Inflammatory macrophage treated with lipopolysaccharide for 4 hours (primary cell): ENCODE measurements around the gene CCL22.
"Not testable (repeated sequence)": the region's sequence is repeated elsewhere in the genome, so short reads cannot be mapped to it uniquely, and the experiment has no call there.

Experiments
- DNase-seq: peaks from one replicate; pipeline ENCODE4 v3.0.0-alpha.2; 2020

The CCL22 gene

GRCh38 chr16:57358527-57359095, at the start of gene CCL22:
CCL22 (plus strand) TSS chr16:57358783; CDS start chr16:57358817, 34 bp downstream.
- DNase-seq: peak; percentile 78

DNA sequence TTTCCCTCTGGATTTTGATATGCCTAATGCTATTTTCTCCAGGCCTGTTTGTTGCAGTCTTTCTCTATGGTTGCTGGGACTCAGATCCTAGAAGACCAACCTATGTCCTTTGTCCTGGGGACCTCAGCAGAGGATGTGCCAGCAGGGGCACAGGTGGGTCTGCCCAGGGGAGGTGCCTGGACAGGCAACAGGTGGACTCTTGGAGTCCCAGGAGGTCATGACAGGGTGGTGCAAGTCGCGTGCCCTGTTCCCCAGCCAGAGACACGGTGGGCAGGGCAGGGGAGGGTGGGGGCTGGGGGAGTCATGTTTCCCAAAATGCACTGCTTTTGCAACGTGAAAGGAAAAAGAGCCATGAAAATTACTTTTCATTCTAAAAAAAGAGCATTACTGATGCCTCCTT, 47.8 kb upstream of the CCL22 start:
- no peak for DNase-seq

DNA sequence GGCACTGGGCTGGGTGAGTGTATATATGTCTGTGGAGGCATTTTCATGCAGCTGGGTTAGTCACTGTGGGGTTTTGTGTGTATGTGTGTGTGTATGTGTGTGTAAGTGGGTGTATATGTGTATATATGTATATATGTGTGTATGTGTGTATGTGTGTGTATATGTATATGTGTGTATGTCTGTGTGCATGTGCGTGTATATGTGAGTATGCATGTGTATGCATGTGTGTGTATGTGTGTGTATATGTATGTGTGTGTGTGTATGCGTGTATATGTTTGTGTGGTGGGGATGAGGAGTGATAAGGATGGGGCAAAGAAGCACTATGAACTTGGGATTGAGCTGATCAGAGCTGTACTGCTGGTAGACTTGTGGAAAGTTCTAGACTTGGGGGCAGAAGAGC, 45.1 kb upstream of the CCL22 start:
- DNase-seq: no peak

DNA sequence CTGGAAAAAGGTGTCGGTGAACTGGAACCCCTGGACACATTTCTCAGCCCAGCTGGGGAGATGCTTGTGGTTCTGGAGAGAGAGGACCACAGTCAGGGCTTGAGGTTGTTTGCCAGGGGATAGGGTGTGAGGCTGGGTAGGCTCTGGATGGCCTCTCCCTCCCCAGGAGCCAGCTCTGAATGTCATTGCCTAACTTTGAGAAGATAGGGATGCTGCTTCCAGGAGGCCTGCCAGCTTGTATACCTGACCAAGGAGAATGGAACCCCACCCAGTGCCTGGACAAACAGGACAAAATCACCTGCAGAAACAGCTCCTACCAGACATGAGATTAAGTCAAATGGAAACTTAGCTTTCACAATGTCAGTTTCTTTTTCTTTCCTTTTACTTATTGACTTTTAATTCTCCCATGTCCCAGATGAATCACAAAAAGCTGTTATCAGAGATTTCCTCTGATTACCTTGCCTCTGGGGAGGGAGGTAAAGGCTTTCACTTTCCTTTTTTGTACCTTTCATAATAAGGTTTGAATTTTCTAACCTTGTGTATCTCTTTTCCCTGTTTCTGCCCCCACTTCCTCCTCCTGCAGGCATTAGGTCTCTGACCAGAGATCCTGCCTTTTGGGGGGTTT, 44.3 kb upstream of the CCL22 start:
- DNase-seq: peak; percentile 51

GRCh38 chr16:57315416-57315815, 43.2 kb upstream of the CCL22 start:
- DNase-seq: no peak

DNA sequence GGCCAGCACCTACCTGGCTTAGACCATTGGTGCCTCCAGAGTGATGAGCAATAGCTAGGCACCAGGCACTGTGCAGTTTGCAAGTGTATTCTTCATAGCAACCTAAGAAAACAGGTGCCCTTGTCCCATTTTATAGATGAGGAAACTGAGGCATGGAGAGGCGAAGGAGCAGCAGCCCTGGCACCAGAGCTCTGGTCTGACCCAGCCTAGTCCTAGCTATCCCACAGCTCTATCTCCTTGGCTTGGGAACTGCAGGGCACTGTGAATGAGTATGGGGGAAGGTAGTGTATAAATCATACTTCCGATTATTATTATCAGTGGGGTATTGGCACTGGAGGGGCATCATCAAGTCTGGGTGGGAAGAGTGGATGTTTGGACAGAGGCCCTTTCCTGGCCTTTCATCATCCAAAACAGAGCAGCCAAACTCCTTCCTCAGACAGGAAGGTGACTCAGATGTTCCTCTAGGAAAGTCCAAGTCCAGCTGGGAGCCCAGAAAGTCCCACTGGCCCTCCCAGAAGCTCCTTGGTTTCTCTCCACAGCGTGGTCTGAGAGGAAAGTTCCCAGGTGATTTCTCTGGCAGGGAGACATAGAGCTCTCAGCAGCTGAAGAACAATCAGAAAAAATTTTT, 42.1 kb upstream of the CCL22 start:
- no peak for DNase-seq

GRCh38 chr16:57318240-57318970, 40.2 kb upstream of the CCL22 start:
- no peak for DNase-seq

GRCh38 chr16:57319646-57320045, 38.9 kb upstream of the CCL22 start:
- DNase-seq: no peak

DNA sequence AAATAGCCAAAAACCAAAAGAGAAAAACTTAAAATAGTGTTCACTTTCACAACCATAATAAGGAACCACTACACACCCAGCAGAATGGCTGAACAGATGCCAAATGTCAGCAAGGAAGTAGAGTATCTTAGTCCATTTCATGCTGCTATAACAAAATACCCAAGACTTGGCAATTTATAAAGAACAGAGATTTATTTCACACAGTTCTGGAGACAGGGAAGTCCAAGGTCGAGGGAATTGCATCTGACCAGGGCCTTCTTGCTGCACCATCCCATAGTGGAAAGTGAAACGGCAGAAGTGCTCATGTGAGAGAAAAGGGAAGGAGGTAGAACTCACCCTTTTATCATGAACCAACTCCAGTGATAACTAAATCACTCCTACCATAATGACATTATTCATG, 33.8 kb upstream of the CCL22 start:
- peak; percentile 96 for DNase-seq

DNA sequence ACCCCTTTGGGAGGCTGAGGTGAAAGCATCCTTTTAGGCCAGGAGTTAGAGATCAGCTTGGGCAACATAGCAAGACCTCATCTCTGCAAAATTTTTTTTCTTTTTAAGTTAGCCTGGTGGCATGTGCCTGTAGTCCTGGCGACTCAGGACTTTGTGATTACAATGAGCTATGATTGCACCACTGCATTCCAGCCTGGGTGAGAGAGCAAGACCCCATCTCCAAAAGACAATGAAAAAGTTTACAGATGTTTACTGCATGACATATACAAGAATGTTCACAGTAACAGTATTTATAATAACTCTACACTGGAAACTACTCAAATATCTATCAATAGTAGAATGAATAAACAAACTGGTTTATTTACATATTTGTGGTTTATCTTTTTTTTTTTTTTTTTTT, 33.1 kb upstream of the CCL22 start:
- DNase-seq: no peak

GRCh38 chr16:57329718-57330327, 28.8 kb upstream of the CCL22 start:
- no peak for DNase-seq

DNA sequence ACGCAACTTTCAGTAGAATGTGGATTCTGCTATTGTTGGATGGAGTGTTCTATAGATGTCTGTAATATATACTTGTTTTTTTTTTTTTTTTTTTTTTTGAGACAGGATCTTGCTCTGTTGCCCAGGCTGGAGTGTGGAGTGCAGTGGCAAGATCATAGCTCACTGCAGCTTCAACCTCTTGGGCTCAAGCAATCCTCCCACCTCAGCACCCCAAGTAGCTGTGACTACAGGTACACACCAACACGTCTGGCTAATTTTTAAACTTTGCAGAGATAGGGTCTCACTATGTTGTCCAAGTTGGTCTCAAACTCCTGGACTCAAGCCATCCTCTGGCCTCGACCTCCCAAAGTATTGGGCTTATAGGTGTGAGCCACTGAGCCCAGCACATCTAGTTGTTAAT, 27.2 kb upstream of the CCL22 start:
- no peak for DNase-seq

DNA sequence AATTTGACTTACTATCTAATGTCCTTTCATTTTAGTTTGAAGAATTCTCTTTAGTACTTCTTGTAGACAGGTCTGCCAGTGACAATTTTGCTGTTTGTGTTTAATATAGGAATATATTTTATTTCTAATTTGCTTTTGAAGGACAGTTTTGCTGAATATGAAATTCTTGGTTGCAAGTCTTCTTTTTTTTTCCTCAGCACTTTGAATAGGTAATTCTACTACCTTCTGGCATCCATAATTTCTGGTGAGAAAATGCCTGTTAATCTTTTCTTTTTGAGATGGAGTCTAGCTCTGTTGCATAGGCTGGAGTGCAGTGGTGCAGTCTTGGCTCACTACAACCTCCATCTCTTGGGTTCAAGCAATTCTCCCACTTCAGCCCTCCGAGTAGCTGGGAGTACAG, 25.2 kb upstream of the CCL22 start:
- no peak for DNase-seq

GRCh38 chr16:57335366-57335765, 23.2 kb upstream of the CCL22 start:
- peak; percentile 71 for DNase-seq

DNA sequence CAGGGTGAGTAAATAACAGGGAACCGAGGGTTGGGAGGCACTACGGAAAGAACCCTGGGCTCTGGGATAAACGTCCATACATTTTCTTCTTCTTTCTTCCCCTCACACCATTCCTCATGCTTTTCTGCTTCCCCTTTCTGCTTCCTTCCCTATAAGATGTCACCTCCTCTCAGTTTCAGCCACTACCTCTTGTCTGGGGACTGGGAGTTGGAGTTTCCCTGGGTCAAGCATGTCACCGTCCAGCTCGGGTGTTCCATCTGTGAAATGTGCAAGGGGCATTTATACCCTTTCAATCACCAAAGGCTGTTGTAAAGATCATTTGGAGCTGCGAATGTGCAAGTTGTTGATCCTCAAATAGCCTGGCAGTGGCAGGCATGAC, 17.5 kb upstream of the CCL22 start:
- peak; percentile 86 for DNase-seq

- DNase-seq: peak; percentile 45
Measured at GRCh38 chr16:57341441-57342303, 16.9 kb upstream of the CCL22 start.

DNA sequence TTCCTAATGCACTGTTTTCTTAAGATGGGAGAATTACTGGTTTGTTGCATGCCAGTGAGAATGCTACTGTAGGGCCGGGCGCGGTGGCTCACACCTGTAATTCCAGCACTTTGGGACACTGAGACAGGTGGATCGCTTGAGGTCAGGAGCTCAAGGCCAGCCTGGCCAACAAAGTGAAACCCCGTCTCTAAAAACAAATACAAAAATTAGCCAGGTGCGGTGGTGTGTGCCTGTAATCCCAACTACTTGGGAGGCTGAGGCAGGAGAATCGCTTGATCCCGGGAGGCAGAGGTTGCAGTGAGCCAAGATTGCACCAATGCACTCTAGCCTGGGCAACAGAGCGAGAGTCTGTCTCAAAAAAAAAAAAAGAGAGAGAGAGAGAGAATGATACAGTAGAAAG, 16.0 kb upstream of the CCL22 start:
- DNase-seq: not testable (repeated sequence)

DNA sequence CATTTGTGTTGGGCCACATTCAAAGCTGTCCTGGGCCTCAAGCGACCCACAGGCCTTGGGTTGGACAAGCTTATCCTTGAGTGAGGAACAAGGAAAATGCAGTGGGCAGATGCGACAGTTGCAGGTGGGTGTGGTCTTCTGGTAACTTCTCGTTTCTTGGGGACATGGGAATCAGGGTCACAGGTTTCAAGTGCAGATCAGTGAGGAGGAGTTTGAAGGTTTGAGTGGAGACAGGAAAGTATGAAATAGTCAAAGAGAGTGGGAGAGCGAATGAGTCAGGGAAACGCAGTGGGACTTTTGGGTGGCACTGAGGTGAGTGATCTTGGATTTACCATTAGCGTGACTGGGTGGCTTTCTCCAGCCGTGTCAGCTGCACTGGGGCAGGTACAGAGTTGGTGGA, 15.4 kb upstream of the CCL22 start:
- peak; percentile 93 for DNase-seq

DNA sequence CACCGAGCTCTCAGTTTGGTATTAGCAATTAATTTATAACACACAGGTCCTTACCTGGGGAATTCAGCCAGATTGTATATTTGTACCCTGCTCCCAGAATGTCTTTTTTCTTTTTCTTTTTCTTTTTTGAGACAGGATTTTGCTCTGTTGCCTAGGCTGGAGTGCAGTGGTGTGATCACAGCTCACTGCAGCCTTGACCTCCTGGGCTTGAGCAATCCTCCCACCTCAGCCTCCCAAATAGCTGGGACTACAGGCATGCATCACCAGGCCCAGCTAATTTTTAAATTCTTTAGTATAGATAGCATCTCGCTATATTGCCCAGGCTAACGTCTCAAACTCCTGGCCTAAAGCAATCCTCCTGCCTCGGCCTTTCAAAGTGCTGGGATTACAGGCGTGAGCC, 14.5 kb upstream of the CCL22 start:
- DNase-seq: not testable (repeated sequence)

- DNase-seq: peak; percentile 48
Measured at GRCh38 chr16:57345021-57345420, 13.6 kb upstream of the CCL22 start.

- DNase-seq: no peak
Measured at GRCh38 chr16:57345666-57346204, 12.8 kb upstream of the CCL22 start.

- no peak for DNase-seq
Measured at GRCh38 chr16:57347858-57348257, 10.7 kb upstream of the CCL22 start.
